ENCODE measurements around the gene MARCKSL1. TPM values are rescaled to one million over a fixed set of nuclear protein-coding genes. Genes with fewer than 3 reads are reported as not detected.

Gene MARCKSL1
- total RNA-seq = 120 TPM

GRCh38 chr1:32335790-32336590, at the start of gene MARCKSL1:
MARCKSL1 (minus strand) TSS chr1:32336233; CDS start chr1:32336033, 200 bp downstream.

GRCh38 chr1:32362474-32363313, 26.7 kb upstream of the MARCKSL1 start, which contains the start of the genes FAM229A and TSSK3:
FAM229A (minus strand) TSS chr1:32362485; CDS start chr1:32362091, 394 bp downstream.
TSSK3 (plus strand) TSS chr1:32362539; CDS start chr1:32362702, 163 bp downstream.

DNA sequence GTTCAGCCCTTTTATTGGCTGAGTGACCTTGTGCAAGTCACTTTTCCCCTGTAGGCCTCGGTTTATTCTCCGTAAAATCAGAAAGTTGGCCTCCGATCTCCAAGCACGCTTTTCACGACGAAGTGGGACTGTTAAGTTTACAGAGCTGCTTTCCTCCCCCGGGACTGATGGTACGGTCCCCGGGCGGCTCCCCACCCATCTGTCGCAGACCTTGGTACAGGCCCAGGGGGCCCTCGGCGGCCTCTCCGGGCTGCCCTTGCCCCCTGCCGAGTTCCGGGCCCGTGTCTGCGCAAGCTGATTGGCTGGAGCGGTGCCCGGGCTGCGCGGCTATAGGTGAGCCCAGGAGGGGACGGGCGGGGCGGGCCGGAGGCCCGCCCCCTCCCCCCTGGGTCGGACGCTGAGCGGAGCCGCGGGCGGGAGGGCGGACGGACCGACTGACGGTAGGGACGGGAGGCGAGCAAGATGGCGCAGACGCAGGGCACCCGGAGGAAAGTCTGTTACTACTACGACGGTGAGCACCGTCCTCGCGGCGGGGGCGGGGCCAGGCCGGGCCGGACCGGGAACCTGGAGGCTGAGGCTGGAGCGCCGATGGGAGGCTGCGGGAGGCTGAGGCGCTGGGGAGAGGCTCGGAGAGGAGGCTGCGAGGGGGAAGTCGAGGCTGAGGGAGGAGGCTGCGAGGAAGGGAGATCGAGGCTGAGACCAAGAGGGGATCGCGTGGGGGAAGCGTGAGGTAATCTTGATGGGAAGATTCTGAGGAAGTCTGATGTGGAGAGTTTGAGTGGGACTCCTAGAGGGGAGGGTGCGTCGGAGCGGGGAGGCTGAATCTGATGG, 44.1 kb downstream of the MARCKSL1 start, which contains the start of gene HDAC1:
Gene HDAC1 (plus strand): TSS at position 376 of the 831 bp plus-strand sequence. CDS start 87 bp downstream, at position 463.

Small RNA genes lying within 50 kb of the gene (small RNA-seq; reads per million reads assigned to genes)
- not detected for gene RF00019 (ENCODE audit: low replicate concordance)

Other genes starting within 250 kb of the MARCKSL1 start
- gene KPNA6, start 228.2 kb downstream of the MARCKSL1 start, total RNA-seq = 32.7 TPM
- gene TXLNA, start 156.6 kb downstream of the MARCKSL1 start, total RNA-seq = 41.6 TPM
- 29.6 TPM for gene CCDC28B, start 135.6 kb downstream of the MARCKSL1 start, total RNA-seq
- gene IQCC, start 130.6 kb downstream of the MARCKSL1 start, total RNA-seq = 5.1 TPM
- gene DCDC2B, start 127.1 kb downstream of the MARCKSL1 start, total RNA-seq = not detected
- 22.2 TPM for gene TMEM234, start 113.9 kb downstream of the MARCKSL1 start, total RNA-seq
- 116 TPM for gene EIF3I, start 113.8 kb downstream of the MARCKSL1 start, total RNA-seq
- 13.7 TPM for gene FAM167B, start 89.0 kb downstream of the MARCKSL1 start, total RNA-seq
- 8.5 TPM for gene LCK, start 85.0 kb downstream of the MARCKSL1 start, total RNA-seq
- gene HDAC1, start 44.1 kb downstream of the MARCKSL1 start, total RNA-seq = 90.4 TPM
- 4.5 TPM for gene FAM229A, start 26.3 kb upstream of the MARCKSL1 start, total RNA-seq
- 1.1 TPM for gene TSSK3, start 26.3 kb upstream of the MARCKSL1 start, total RNA-seq
- 63.6 TPM for gene BSDC1, start 58.2 kb upstream of the MARCKSL1 start, total RNA-seq
- gene ZBTB8B, start 128.8 kb upstream of the MARCKSL1 start, total RNA-seq = 0.64 TPM
- 13.9 TPM for gene ZBTB8A, start 203.2 kb upstream of the MARCKSL1 start, total RNA-seq

Measured in metanephros (tissue), 2 donors.